HG02623 (cell line): ENCODE measurements around the gene MXRA7.
"Not testable (repeated sequence)": the region's sequence is repeated elsewhere in the genome, so short reads cannot be mapped to it uniquely, and the experiment has no call there.

ENCODE experiments used
- ATAC-seq: cut with Tn5 transposase; IDR thresholded peaks from one replicate; pipeline ENCODE4 v1.9.1; 2021; ENCODE audit warnings: moderate library complexity; ENCODE audit not compliant: unreplicated experiment

MXRA7 gene

GRCh38 chr17:76735586-76736348, 25.0 kb upstream of the MXRA7 start:
- no peak for ATAC-seq

GRCh38 chr17:76735006-76735405, 24.2 kb upstream of the MXRA7 start:
- no peak for ATAC-seq

GRCh38 chr17:76734080-76734840, 23.5 kb upstream of the MXRA7 start:
- ATAC-seq: no peak

GRCh38 chr17:76733618-76733957, 22.8 kb upstream of the MXRA7 start:
- ATAC-seq: no peak

DNA sequence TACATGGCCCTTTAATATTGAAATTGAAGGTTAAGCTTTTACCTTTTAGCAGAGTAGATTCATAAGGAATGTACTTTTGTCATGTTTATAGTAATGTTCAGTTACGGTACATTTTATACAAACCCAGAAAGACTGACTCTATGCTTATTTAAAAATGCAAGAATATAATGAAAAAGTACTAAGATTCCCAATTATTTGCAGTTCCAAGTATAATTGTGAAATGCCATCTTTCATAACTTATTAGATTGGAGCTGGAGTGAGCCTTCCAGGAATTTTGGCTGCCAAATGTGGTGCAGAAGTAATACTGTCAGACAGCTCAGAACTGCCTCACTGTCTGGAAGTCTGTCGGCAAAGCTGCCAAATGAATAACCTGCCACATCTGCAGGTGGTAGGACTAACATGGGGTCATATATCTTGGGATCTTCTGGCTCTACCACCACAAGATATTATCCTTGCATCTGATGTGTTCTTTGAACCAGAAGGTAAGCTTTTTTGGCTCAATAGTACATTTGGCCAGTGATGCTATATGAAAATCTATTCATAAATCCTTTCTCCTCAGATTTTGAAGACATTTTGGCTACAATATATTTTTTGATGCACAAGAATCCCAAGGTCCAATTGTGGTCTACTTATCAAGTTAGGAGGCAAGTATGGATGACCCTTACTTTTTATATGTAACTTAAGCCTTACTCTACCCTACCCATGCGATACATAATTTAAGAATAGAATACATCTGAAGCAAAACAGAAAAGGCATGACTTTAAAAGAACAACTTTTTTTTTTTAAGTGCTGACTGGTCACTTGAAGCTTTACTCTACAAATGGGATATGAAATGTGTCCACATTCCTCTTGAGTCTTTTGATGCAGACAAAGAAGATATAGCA, 22.2 kb upstream of the MXRA7 start:
- ATAC-seq: no peak

DNA sequence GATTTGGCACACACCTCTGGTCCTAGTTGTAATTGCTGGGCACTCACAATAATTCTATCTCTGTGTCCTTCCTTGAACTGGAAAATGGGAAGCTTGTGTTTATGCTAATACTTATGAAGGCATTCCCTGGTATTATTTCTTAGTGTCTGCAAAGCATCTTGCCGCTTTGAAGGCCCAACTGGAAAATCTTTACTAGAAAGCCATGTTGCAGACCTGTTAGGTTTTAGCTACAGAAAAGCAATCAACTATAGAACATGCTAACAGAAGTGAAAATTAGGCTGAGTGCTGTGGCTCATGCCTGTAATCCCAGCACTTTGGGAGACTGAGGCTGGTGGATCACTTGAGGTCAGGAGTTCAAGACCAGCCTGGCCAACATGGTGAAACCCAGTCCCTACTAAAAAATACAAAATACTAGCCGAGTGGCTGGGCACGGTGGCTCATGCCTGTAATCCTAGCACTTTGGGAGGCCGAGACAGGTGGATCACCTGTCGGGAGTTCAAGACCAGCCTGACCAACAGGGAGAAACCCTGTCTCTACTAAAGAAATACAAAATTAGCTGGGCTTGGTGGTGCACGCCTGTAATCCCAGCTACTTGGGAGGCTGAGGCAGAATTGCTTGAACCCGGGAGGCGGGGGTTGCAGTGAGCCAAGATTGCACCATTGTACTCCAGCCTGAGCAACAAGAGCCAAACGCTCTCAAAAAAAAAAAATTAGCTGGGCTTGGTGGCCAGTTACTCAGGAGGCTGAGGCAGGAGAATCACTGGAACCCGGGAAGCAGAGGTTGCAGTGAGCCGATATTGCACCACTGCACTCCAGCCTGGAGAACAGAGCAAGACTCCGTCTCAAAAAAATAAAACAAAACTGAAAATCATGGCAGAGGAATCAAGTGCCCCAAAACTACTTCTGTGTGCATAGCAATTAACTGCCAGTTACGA, 21.3 kb upstream of the MXRA7 start:
- not testable (repeated sequence) for ATAC-seq

DNA sequence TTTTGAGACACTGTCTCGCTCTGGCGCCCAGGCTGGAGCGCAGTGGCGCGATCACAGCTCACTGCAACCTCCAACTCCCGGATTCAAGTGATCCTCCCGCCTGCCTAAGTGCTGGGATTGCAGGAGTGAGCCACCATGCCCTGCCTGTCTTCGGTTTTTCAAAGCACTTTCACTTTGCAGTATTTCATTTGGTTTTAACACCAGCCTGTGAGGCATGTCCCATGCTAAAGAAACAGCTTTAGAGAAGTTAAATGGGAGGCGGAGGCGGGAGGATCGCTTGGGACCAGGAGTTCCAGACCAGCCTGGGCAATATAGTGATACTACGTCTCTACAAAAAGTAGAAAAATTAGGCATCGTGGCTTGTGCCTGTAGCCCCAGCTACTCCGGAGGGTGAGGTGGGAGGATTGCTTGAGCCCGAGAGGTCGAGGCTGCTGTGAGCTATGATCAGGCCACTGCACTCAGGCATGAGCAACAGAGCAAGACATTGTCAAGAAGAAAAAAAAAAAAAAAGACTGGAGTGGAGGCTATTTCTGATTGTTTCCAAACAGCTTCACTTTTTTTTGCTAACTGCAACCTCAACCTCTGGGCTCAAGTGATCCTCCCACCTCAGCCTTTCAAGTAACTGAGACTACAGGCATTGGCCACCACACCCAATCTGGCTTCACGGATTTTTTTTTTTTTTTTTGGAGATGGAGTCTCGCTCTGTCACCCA, 17.1 kb upstream of the MXRA7 start:
- no peak for ATAC-seq

DNA sequence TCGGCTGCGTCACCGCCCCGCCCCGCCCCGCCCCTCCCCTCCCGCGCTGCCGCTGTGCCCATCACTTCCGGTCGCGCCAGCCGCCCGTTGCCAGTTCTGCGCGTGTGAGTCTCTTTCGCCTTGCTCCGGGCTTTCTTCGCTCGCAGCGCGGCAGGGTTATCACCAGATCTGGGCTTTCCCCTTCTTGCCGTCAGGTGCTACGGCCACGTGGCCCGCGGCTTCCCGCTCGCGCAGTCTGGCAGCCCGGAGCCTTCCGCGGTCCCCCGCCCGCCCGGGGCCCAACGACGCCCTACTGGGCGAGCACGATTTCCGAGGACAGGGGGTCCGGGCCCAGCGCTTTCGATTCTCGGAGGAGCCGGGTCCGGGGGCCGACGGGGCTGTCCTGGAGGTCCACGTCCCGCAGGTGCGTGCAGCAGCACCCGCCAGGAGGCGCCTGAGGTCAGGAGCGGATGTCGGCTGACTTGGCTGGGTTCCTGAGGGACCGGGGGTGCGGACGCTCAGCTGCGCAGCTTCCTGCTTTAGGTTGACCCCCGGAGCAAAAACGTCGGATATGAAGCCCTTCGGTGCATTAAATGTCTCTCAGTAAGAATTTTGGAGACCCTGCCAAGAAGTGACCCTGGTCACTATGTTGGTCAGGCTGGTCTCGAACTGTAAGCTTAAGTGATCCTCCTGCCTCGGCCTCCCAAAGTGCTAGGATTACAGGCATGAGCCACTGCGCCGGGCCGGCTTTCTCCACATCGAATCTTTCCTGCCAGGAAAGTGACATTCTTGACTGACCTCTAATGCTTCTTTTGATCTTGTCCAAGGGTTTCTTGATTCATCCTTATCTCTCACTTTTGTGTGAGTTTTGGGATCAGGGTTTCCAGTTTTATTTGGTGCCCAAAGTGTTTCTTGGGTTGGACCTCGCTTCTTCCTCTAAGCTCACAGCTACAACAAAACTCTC, 16.3 kb upstream of the MXRA7 start, which contains the start of gene METTL23:
TSS of gene METTL23 (plus strand) at position 64 of the 943 bp plus-strand sequence. CDS start 2,872 bp downstream, outside the sequence.
- ATAC-seq: peak; percentile 30

DNA sequence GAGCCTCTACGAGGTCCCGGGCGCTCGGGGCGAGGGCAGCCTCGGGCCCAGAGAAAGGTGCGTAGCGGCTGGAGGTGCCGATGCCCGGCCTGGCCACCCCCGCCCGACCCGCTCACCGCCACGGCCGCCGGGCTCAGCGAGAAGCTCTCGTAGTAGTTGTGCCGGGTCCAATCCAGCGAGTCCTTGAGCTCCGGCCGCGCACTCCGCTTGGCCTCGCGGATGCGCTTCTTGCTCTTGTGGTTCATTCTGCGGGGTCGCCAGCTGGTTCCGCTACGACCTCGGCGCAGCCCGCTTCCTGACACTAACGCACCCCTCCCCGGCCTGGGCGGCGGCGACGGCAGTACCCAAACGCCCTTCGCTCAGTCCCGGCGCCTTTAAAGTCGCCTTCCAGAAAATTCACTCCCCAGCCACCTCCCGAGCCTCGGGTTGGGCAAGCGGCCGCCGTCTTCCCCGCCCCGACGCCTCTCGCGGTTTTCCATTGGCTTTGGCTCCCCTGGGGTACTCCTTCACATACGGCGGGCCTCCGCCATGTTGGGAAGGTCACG, 15.5 kb upstream of the MXRA7 start, which contains the start of gene JMJD6:
TSS of gene JMJD6 (minus strand) at position 376 of the 545 bp plus-strand sequence. CDS start at position 245, 131 bp downstream.
- peak; percentile 62 for ATAC-seq

GRCh38 chr17:76725580-76726230, 14.9 kb upstream of the MXRA7 start:
- ATAC-seq: peak; percentile 20

DNA sequence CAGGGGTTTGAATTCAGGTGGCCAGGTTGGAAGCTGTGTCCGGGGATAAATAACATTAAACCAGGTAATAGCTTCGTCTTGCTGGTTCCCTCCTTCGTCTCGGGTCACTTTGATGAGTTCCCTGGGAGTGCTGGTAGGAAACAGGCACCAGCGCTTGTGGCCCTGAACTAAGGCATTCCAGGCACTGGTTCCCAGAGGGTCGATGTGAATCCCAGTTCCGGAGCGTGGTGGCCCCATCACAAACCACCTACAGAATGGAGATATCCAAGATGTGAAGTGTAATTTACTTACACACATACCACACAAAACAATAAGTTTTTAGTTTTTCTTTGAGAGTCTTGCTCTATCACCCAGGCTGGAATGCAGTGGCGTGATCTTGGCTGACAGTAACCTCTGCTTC, 13.0 kb upstream of the MXRA7 start:
- ATAC-seq: no peak

GRCh38 chr17:76722977-76723376, 12.2 kb upstream of the MXRA7 start:
- ATAC-seq: not testable (repeated sequence)

GRCh38 chr17:76722279-76722678, 11.5 kb upstream of the MXRA7 start:
- ATAC-seq: no peak

- ATAC-seq: no peak
These were observed 10.7 kb upstream of the MXRA7 start for GRCh38 chr17:76721463-76721862.

GRCh38 chr17:76720941-76721340, 10.2 kb upstream of the MXRA7 start:
- no peak for ATAC-seq

DNA sequence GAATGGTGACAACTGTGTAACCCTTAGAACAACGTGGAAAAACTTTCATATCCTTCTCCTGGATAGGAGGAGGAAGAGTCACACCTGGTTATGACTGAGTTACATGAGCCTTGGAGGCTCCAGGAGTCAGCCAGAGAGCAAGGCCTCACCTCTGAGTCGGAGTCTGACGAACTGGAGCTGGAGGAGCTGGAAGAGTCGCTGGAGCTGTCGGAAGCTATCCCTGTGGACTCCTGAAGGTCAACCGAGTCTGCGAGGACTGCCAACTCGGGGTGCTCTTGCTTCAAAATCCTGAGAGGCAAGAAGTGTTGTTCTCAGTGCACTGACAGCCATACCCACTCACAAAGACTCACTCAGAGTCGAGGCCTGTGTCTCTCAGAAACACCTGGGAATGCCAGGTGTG, 9.4 kb upstream of the MXRA7 start:
- no peak for ATAC-seq

DNA sequence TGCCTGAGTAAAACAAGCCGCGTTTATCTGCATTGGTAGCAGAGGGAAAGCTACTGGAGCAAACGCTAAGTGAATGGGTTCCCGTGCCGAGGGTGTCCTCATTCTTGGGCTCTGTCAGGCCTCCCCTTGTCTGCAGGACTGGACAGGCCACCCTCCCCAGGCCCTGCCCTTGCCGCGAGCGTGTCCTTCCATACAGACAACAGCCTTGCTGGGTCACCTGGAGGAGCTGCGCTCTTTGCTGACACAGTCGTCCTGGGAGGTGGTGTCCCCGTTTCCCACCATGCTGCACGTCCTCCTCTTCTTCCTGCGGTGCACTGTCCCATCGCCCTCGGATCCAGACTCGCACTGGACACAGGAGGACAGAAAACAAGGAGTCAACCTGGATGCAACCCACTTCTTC, 7.8 kb upstream of the MXRA7 start:
- no peak for ATAC-seq

GRCh38 chr17:76716839-76717215, 6.1 kb upstream of the MXRA7 start:
- no peak for ATAC-seq
